ENCODE measurements around the gene CHRM5. TPM values are rescaled to one million over a fixed set of nuclear protein-coding genes. Genes with fewer than 3 reads are reported as not detected.

Gene CHRM5
- total RNA-seq, 1 experiment from 2014 or later: not detected

DNA sequence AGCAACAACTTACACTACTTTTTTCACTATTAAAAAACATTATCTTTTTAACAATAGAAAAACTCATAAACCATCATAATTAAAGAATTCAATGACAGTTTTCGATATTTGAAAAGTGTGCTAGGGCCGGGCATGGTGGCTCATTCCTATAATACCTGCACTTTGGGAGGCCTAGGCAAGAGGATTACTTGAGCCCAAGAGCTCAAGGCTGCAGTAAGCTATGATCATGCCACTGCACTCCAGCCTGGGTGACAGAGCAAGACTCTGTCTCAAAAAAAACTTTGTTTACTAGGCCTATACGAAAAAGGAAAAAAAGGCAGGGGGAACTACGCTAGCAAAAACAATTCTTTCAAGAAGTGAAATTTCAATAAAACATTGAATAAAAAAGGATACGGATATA lies 42.6 kb downstream of the CHRM5 start:
- Histone ChIP-seq H3K4me1 (ENCODE audit: control insufficient read depth in 1 of 2, insufficient read depth in 2 of 2, low read length in 2 of 2) (no peaks in the 10 kb centered on the region), H2AFZ (ENCODE audit: low read depth, low read length, poor library complexity, severe bottlenecking) (no peak overlapping the region), H3K27me3 (ENCODE audit: insufficient read depth, low read length) (no peaks in the 10 kb centered on the region), H4K20me1 (ENCODE audit: insufficient read depth) (no peaks in the 10 kb centered on the region), H3K36me3 (ENCODE audit: control insufficient read depth in 1 of 2, insufficient read depth in 2 of 2, low read length in 2 of 2) (no peaks in the 10 kb centered on the region), H3K4me3 (replicated peaks in 1 of 2; ENCODE audit: low read depth in 1 of 2, low read length in 2 of 2) (no peak overlapping the region), H3K79me2 (ENCODE audit: insufficient read depth, low read length) (no peaks in the 10 kb centered on the region), H3K9ac (ENCODE audit: low read length) (no peak overlapping the region), H3K4me2 (ENCODE audit: low read length) (no peak overlapping the region), H3K27ac (ENCODE audit: low read depth, low read length) (no peak overlapping the region), H3K9me2 (ENCODE audit: insufficient read depth) (no peaks in the 10 kb centered on the region), H3K9me3 (ENCODE audit: control insufficient read depth in 1 of 2, insufficient read depth in 1 of 2, low read depth in 1 of 2, low read length in 2 of 2) (no peaks in the 10 kb centered on the region)
- intact Hi-C loops (cut with micrococcal nuclease): no loop called here
- CTCF ChIA-PET: no interaction called here
- POLR2A ChIA-PET: no interaction called here
- ATAC-seq (no peak), DNase-seq (ENCODE audit: low read depth, low spot score) (no peak)
- no peak for TF ChIP-seq CBX3 (IDR thresholded peaks at IDR 0.05; ENCODE audit: low read depth)
- TF ChIP-seq CEBPB (IDR thresholded peaks at IDR 0.05; ENCODE audit: low read depth): no peak
- BruUV-seq (replicated peaks): no TSS peak
- RAD21 ChIA-PET (ENCODE audit: low non-redundant PET in 1 of 2, low total read pairs in 2 of 2, uncharacterized antibody in 2 of 2, unreplicated experiment in 2 of 2): no interaction called here

DNA sequence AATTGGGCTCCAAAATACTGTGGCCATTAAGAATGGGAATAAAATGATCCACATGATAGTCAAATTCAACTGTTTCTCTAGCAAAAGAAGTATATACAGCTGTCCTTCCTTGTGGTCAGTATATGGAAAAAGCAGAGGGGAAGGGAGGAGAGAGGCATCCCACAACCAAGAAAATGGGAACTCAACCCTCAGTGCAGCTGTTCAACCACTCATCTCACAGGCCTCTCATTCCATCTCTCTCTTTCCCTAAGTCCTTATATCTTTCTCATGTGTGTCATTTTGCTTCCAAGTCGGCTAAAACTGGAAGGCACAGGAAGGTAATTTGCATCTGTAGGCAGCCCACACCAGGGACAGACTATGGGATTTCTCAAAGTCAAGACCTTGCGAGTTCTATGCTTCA lies 43.2 kb downstream of the CHRM5 start:
- H3K36me3 ChIP-seq (ENCODE audit: control insufficient read depth in 1 of 2, insufficient read depth in 2 of 2, low read length in 2 of 2): no peaks in the 10 kb centered on the region
- ATAC-seq (no peak), DNase-seq (ENCODE audit: low read depth, low spot score) (no peak)
- no peaks in the 10 kb centered on the region for H3K79me2 ChIP-seq (ENCODE audit: insufficient read depth, low read length)
- H3K27me3 ChIP-seq (ENCODE audit: insufficient read depth, low read length): no peaks in the 10 kb centered on the region
- intact Hi-C loops (cut with micrococcal nuclease): no loop called here
- H2AFZ ChIP-seq (ENCODE audit: low read depth, low read length, poor library complexity, severe bottlenecking): no peak overlapping the region
- RAD21 ChIA-PET (ENCODE audit: low non-redundant PET in 1 of 2, low total read pairs in 2 of 2, uncharacterized antibody in 2 of 2, unreplicated experiment in 2 of 2): no interaction called here
- CTCF ChIA-PET: no interaction called here
- POLR2A ChIA-PET: no interaction called here
- no peaks in the 10 kb centered on the region for H3K9me3 ChIP-seq (ENCODE audit: control insufficient read depth in 1 of 2, insufficient read depth in 1 of 2, low read depth in 1 of 2, low read length in 2 of 2)
- no TSS peak for BruUV-seq (replicated peaks)
- H4K20me1 ChIP-seq (ENCODE audit: insufficient read depth): no peaks in the 10 kb centered on the region
- no peak overlapping the region for H3K4me3 ChIP-seq (replicated peaks in 1 of 2; ENCODE audit: low read depth in 1 of 2, low read length in 2 of 2)
- H3K9ac ChIP-seq (ENCODE audit: low read length): no peak overlapping the region
- H3K9me2 ChIP-seq (ENCODE audit: insufficient read depth): no peaks in the 10 kb centered on the region
- H3K27ac ChIP-seq (ENCODE audit: low read depth, low read length): no peak overlapping the region
- H3K4me2 ChIP-seq (ENCODE audit: low read length): no peak overlapping the region
- no peaks in the 10 kb centered on the region for H3K4me1 ChIP-seq (ENCODE audit: control insufficient read depth in 1 of 2, insufficient read depth in 2 of 2, low read length in 2 of 2)
- TF ChIP-seq CBX3 (IDR thresholded peaks at IDR 0.05; ENCODE audit: low read depth) (no peak), YY1 (IDR thresholded peaks at IDR 0.05; ENCODE audit: extremely low read depth, insufficient replicate concordance, low read depth, low read length) (no peak), TCF7L2 (IDR thresholded peaks at IDR 0.05; ENCODE audit: borderline replicate concordance, extremely low read depth, insufficient read depth, insufficient read length) (no peak), EGR1 (IDR thresholded peaks at IDR 0.05; ENCODE audit: low read depth) (no peak), ELF1 (IDR thresholded peaks at IDR 0.05; ENCODE audit: borderline replicate concordance, low read depth) (no peak), ZNF274 (IDR thresholded peaks at IDR 0.05; ENCODE audit: low read depth, low read length) (no peak), RAD21 (IDR thresholded peaks at IDR 0.05; ENCODE audit: low read depth) (no peak), EZH2phosphoT487 (IDR thresholded peaks at IDR 0.05; ENCODE audit: borderline replicate concordance) (no peak), POLR2A (IDR thresholded peaks at IDR 0.05; ENCODE audit: borderline replicate concordance, extremely low read depth, insufficient read depth, insufficient read length) (no peak), EZH2 (IDR thresholded peaks at IDR 0.05) (no peak), FOSL1 (IDR thresholded peaks at IDR 0.05; ENCODE audit: low read depth) (no peak), ZFX (IDR thresholded peaks at IDR 0.05) (no peak), JUND (IDR thresholded peaks at IDR 0.05) (no peak)
- TF ChIP-seq, protein P1, sequence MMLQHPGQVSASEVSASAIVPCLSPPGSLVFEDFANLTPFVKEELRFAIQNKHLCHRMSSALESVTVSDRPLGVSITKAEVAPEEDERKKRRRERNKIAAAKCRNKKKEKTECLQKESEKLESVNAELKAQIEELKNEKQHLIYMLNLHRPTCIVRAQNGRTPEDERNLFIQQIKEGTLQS (IDR thresholded peaks at IDR 0.05): no peak
- TF ChIP-seq, protein P2, sequence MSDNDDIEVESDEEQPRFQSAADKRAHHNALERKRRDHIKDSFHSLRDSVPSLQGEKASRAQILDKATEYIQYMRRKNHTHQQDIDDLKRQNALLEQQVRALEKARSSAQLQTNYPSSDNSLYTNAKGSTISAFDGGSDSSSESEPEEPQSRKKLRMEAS (IDR thresholded peaks at IDR 0.05): no peak
- TF ChIP-seq, protein P3, sequence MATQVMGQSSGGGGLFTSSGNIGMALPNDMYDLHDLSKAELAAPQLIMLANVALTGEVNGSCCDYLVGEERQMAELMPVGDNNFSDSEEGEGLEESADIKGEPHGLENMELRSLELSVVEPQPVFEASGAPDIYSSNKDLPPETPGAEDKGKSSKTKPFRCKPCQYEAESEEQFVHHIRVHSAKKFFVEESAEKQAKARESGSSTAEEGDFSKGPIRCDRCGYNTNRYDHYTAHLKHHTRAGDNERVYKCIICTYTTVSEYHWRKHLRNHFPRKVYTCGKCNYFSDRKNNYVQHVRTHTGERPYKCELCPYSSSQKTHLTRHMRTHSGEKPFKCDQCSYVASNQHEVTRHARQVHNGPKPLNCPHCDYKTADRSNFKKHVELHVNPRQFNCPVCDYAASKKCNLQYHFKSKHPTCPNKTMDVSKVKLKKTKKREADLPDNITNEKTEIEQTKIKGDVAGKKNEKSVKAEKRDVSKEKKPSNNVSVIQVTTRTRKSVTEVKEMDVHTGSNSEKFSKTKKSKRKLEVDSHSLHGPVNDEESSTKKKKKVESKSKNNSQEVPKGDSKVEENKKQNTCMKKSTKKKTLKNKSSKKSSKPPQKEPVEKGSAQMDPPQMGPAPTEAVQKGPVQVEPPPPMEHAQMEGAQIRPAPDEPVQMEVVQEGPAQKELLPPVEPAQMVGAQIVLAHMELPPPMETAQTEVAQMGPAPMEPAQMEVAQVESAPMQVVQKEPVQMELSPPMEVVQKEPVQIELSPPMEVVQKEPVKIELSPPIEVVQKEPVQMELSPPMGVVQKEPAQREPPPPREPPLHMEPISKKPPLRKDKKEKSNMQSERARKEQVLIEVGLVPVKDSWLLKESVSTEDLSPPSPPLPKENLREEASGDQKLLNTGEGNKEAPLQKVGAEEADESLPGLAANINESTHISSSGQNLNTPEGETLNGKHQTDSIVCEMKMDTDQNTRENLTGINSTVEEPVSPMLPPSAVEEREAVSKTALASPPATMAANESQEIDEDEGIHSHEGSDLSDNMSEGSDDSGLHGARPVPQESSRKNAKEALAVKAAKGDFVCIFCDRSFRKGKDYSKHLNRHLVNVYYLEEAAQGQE (IDR thresholded peaks at IDR 0.05; ENCODE audit: low read depth): no peak
- TF ChIP-seq, protein P4, sequence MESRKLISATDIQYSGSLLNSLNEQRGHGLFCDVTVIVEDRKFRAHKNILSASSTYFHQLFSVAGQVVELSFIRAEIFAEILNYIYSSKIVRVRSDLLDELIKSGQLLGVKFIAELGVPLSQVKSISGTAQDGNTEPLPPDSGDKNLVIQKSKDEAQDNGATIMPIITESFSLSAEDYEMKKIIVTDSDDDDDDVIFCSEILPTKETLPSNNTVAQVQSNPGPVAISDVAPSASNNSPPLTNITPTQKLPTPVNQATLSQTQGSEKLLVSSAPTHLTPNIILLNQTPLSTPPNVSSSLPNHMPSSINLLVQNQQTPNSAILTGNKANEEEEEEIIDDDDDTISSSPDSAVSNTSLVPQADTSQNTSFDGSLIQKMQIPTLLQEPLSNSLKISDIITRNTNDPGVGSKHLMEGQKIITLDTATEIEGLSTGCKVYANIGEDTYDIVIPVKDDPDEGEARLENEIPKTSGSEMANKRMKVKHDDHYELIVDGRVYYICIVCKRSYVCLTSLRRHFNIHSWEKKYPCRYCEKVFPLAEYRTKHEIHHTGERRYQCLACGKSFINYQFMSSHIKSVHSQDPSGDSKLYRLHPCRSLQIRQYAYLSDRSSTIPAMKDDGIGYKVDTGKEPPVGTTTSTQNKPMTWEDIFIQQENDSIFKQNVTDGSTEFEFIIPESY (IDR thresholded peaks at IDR 0.05; ENCODE audit: extremely low read depth, insufficient replicate concordance, low read length): no peak
